TTC549 (cell line): ENCODE data around the gene MAP3K13.
"Not testable (repeated sequence)": the region's sequence is repeated elsewhere in the genome, so short reads cannot be mapped to it uniquely, and the experiment has no call there.

Experiments used
- FAIRE-seq: peaks from 2 replicates; lab custom pipeline; 2012; peaks lifted over from hg19 to GRCh38; lab: Jason Lieb, UNC

Gene MAP3K13

GRCh38 chr3:185399737-185400667 lies 37.1 kb downstream of the MAP3K13 start:
- no peak for FAIRE-seq

- FAIRE-seq = no peak
Measured at GRCh38 chr3:185400866-185401265, 37.9 kb downstream of the MAP3K13 start.

GRCh38 chr3:185401319-185401955 lies 38.5 kb downstream of the MAP3K13 start:
- no peak for FAIRE-seq

GRCh38 chr3:185402561-185402960 lies 39.6 kb downstream of the MAP3K13 start:
- FAIRE-seq = no peak

- FAIRE-seq = no peak
Measured at GRCh38 chr3:185403002-185403401, 40.1 kb downstream of the MAP3K13 start.

- FAIRE-seq = no peak
Measured at GRCh38 chr3:185405243-185405642, 42.3 kb downstream of the MAP3K13 start.

- FAIRE-seq = no peak
Measured at GRCh38 chr3:185405664-185406063, 42.7 kb downstream of the MAP3K13 start.

- no peak for FAIRE-seq
Measured at GRCh38 chr3:185406121-185406620, 43.2 kb downstream of the MAP3K13 start.

- FAIRE-seq = no peak
Measured at GRCh38 chr3:185409957-185410356, 47.0 kb downstream of the MAP3K13 start.

GRCh38 chr3:185411133-185411532 lies 48.2 kb downstream of the MAP3K13 start:
- no peak for FAIRE-seq

- no peak for FAIRE-seq
Measured at GRCh38 chr3:185416513-185416912, 53.6 kb downstream of the MAP3K13 start.

GRCh38 chr3:185418561-185418977 lies 55.6 kb downstream of the MAP3K13 start:
- FAIRE-seq = not testable (repeated sequence)

GRCh38 chr3:185420762-185421161 lies 57.8 kb downstream of the MAP3K13 start:
- FAIRE-seq = no peak

GRCh38 chr3:185421577-185422232 lies 58.8 kb downstream of the MAP3K13 start:
- no peak for FAIRE-seq

- no peak for FAIRE-seq
Measured at GRCh38 chr3:185422677-185423076, 59.7 kb downstream of the MAP3K13 start.

GRCh38 chr3:185423178-185423577 lies 60.2 kb downstream of the MAP3K13 start:
- no peak for FAIRE-seq

GRCh38 chr3:185424435-185424834 lies 61.5 kb downstream of the MAP3K13 start:
- no peak for FAIRE-seq

GRCh38 chr3:185430375-185430774 lies 67.4 kb downstream of the MAP3K13 start:
- no peak for FAIRE-seq

- FAIRE-seq = no peak
Measured at GRCh38 chr3:185439745-185440466, 77.0 kb downstream of the MAP3K13 start.

GRCh38 chr3:185442031-185442430 lies 79.1 kb downstream of the MAP3K13 start:
- no peak for FAIRE-seq

GRCh38 chr3:185444329-185444728 lies 81.4 kb downstream of the MAP3K13 start:
- no peak for FAIRE-seq

- FAIRE-seq = no peak
Measured at GRCh38 chr3:185448107-185448506, 85.2 kb downstream of the MAP3K13 start.
